HG02798 (cell line): Measurements from ENCODE around the gene PHLDB3.

Experiments
- ATAC-seq: cut with Tn5 transposase; IDR thresholded peaks from one replicate; pipeline ENCODE4 v1.9.1; 2021; ENCODE audit warnings: mild to moderate bottlenecking; ENCODE audit not compliant: unreplicated experiment, poor library complexity

The PHLDB3 gene

DNA sequence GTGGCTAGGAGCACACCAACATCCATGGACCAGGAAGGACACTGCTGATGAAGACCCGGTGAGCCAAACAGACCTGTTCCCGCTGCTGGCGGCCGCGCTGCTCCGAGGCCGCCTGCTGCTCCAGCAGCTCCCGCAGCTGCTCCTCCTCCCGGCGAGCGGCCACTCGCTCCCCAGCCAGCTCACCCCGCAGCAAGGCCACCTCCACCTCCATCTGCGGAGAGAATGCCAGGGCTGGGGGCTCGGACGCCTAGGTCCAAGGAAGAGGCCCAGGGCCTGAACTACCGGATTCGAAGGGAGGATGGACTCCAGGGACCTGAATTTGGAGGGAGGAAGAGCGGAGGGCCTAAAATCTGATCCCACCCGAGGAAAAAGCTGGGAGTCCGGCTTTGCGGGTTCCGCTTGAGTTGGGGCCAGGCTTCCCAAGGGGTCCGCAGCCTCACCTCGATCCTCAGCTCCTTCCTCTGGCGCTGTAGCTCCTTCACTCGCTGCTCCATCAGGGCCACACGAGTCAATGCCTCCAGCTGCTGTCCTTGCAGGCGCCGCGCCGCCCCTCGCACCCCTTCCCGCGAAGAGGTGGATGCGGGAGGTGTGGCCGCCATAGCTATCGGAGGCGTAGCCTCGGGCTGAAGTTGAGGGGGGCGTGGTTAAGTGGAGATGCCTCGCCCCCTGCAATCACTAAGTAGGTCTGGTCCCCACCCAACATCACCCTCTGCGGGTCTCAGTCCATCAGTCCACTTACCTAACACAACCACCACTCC, 2.7 kb downstream of the PHLDB3 start:
- no peak for ATAC-seq

DNA sequence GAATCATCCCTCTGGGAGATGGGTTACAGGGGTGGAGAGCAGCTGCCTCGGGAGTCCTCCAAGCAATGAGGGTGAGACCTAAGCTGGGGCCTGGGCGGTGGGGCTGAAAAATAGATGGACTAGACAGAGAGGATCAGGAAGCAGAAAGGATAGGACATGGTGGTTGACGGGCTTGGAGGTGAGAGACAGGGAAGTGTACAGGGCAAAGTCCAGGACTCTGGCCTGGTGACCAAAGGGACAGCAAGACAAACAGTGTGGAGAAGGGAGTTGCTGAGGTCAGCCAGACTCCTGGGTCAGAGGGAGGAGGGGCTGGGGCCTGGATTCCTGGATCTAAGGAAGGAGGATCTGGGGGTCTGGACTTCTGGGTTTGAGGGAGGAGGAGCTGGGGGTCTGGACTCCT, 5.5 kb downstream of the PHLDB3 start:
- no peak for ATAC-seq

DNA sequence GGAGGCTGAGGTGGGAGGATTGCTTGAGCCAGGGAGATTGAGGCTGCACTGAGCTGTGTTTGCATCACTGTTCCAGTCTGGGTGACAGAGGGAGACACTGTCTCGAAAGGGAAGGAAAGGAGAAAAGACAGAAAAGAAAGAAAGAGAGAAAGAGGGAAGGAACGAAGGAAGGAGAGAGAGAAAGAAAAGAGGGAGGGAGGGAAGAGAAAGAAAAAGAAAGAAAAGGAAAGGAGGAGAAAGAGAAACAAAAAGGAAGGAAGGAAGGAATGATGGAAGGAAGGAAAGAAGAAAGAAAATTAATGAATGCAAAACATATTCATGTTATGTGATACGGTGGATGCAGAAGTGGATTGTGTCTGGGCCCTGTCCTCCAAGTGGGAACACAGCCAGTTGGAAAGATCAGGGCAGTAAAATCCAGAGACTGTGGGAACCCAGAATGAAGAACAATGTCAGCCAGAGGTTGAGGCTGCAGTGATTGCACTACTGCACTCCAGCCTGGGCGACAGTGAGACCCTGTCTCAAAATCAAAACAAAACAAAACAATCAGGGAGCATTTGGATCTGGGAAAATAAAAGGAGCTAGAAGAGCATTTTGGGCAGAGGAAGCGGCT, 6.2 kb downstream of the PHLDB3 start:
- no peak for ATAC-seq

DNA sequence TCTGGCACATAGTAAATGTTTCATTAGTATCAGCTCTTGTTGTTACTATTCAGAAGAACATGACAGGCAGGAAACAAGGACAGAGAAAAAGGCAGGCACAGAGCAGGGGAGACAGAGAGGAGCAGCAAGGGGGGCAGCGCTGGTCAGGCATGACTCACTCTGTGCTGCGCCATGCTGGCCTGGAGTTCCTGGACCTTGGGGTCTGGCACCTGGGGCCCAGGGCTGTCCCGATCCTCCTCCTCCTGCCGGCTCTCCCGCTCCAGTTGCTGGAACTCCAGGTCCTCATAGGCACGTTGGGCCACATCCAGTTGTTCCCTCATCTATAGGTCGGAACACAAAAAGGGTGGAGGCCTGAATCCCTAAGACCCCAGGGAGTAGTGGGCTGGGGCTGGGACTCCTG, 7.6 kb downstream of the PHLDB3 start:
- no peak for ATAC-seq

DNA sequence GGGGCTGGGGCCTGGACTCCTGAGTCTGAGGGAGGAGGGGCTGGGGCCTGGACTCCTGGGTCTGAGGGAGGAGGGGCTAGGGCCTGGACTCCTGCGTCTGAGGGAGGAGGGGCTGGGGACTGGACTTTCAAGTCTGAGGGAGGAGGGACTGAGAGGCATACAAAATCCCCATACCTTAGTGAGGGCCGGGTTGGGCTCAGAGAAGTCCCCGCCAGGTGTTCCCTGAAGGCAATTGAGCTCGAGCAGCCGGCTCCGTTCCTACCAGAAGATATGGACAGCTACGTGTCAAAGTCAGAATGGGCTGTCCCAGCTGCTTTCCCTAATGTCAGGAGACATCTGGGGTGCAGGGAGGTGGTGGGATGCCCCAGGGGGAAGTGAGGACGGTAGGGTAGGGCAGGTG, 9.5 kb downstream of the PHLDB3 start:
- ATAC-seq: no peak

DNA sequence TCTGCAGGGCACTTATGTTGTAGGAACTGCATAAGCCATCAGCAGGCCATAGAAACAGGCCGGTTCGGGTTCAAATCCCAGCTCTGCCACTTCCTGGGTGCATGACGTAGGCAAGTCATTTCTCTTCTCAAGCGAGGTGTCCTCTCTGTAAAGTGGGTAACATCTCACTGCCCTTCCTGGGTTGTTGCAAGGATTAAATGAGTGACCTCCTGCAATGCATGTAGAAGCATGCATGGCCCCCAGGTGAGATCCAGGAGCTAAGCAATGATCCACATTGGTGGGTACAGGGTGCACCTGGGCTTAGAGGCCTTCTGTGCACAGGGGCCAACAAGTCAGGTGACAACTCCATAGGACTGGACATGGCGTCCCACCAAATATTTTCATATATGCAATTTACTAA, 13.8 kb downstream of the PHLDB3 start:
- ATAC-seq: no peak

DNA sequence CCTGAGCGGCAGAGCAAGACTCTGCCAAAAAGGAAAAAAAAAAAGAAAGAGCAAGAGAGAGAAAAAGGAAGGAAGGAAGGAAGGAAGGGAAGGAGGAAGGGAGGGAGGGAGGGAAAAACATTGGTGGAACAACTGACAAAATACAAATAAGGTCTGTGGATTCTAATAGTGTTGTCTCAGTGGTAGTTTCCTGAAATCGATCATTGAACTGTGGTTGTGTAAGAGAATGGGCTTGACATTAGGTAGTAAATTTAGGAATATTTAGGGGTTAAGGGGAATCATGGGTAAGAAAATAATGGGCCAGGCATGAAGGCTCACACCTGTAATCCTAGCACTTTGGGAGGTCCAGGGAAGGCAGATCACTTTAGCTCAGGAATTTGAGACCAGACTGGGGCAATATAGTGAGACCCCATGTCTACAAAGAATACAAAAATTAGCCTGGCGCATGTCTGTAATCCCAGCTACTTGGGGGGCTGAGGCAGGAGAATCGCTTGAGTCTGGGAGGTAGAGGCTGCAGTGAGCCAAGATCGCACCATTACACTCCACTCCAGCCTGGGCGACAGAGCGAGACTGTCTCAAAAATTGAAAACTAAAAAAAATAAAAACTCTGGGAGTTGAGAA, 14.5 kb downstream of the PHLDB3 start:
- ATAC-seq: no peak

DNA sequence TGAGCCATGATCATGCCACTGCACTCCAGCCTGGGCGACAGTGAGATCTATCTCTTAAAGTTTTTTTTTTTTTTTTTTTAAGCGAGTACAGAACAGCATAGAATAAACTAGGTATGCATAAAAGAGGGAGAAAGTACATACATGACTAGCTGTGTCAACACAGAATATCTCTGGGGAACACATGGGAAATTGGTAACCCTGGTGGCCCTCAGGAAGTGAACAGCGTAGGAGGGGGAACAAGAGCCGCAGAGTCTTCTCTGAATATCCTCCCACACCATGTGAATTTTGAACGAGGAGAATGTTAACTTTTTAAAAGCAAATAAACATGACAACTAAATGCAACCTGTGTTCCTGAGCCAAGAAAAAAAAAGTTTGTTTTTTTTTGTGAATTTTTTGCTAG, 15.2 kb downstream of the PHLDB3 start:
- ATAC-seq: no peak

DNA sequence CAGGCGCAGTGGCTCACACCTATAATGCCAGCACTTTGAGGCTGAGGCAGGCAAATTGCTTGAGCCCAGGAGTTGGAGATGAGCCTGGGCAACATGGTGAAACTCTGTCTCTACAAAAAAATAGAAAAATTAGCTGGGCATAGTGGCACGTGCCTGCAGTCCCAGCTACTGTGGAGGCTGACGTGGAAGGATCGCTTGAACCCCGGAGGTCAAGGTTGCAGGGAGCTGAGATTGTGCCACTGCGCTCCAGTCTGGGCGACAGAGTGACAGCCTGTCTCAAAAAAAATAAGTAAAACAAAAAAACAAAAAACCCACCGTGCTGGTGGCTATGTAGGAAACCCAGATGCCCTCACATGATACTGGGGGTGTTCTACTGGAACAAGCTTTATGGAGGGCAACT, 16.4 kb downstream of the PHLDB3 start:
- no peak for ATAC-seq

DNA sequence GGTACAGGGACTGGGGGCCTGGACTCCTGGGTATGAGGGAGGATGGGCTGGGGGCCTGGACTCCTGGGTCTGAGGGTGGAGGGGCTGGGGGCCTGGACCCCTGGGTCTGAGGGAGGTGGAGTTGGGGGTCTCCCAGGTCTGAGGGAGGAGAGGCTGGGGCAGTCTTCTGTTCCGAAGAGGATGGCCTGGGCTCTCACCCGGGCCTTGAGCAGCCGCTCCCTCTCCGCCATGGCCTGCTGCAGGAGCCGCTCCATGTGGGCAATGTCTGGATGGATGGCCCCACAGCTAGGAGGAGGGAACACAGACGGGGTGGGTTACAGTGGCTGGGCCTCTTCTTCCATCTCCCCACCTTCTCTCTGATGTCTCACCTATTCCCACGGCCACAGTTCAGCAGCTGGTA, 18.1 kb downstream of the PHLDB3 start:
- no peak for ATAC-seq

DNA sequence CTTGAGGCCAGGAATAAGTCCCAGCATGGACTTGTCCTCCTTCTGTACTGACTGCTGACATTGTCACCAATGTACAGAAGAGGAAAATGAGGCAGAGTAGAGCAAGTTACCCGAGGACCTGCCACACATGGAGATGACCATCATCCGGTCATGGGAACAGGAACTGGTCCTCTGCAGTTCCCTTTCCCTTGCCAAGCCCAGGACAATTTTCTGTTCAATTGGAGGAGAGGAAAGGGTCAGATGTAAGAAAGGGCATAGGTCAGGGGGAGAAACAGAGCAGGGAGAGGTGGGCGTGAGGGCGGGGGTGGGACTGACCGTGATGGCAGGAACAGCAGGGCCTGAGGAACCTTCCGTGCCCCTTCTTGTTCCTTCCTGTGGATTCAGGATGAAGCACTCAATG, 18.6 kb downstream of the PHLDB3 start:
- ATAC-seq: no peak

DNA sequence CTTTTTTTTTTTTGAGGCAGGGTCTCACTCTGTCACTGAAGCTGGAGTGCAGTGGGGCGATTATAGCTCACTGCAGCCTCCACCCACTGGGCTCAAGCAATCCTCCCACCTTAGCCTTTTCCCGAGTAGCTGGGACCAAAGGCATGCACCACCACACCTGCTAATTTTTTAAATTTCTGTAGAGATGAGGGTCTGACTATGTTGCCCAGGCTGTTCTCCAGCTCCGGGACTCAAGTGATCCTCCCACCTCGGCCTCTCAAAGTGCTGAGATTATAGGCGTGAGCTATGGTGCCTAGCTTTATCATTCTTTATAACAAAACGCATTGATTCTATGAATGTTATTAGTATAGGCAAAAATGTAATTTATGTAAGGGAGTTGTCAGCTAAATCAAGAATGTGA, 21.3 kb downstream of the PHLDB3 start:
- no peak for ATAC-seq

DNA sequence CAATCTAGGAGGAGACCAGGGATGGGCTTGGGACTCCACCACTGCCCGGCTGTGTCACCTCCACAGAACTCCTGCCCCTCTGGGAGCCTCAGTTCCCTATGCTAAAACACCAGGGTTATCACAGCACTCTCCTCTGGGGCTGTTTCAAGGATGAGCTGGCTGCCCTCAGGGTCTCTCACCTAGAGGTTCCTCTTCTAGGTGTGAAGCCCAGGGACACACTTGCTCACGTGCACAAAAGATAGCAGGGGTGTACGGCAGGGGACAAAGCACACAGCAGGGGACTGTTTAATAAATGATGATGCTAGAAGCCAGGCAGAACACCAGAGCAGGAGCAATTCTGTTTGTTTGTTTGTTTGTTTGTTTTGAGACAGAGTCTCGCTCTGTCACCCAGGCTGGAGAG, 22.4 kb downstream of the PHLDB3 start:
- ATAC-seq: no peak

DNA sequence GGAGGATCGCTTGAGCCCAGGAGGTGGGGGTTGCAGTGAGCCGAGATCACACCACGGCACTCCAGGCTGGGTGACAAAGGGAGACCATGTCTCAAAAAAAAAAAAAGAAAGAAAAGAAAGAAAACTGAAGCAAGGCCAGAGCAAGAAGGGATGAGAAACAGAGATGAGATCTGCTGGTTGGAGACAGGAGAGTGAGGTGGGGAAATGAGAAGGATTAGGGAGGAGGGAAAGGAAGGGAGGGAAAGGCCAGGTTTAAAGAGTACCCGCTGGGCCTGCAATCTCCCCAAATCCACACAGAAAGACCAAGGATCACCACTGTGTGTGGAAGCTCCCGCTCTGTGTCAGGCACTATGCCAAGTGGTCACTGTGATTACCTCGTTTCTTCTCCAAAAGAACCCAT, 22.8 kb downstream of the PHLDB3 start:
- ATAC-seq: no peak

DNA sequence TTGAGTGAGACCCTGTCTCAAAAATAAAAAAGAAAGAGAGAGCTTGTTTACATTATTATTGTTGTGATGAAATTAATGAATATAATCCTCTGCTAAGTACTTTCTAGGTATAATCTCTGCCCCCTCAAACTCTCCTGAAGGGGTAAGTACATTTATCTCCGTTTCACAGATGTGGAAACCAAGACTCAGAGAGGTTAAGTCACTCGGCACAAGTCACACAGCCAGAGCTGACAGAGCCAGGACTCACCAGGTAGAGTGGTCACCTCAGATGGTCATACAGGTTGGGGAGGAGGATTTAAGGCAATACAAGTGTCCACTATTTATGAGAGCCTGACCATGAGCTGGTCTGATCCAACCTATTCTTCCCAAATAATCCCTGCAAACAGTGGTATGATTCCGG, 24.0 kb downstream of the PHLDB3 start:
- ATAC-seq: no peak

DNA sequence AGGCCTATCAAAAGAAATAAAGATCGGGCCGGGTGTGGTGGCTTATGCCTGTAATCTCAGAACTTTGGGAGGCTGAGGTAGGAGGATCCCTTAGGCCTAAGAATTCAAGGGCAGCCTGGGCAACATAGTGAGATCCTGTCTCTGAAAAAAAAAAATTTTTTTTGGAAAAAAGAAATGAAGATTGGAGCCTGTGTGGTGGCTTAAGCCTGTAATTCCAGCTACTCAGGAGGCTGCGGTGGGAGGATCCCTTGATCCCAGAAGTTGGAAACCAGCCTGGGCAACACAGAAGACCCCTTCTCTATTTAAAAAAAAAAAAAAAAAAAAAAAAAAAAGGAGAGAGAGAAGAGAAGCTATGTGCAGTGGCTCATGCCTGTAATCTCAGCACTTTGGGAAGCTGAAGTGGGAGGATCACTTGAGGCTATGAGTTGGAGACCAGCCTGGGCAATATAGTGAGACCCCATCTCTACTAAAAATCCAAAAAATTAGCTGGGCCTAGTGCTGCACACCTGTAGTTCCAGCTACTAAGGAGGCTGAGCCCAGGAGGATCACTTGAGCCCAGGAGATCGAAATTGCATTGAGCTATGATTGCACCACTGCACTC, 24.5 kb downstream of the PHLDB3 start:
- no peak for ATAC-seq

DNA sequence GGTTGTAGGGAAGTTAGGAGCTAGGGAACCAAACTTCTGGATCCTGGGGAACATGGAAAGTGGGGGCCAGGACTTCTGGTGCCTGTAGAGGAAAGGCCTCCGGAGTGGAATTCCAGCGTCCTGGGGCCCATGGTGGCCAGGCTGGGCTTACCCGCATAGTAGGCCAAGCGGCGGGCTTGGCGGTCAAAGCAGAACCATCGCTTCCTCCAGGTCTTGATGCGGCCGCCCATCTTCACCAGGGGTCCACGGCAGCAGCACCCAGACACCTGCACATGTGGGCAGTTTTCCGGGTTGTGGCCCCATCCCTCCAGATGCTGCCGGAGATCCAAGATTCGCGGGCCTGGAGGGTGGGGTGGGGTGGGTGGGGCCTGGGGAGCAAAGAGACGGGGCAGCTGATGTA, 25.3 kb downstream of the PHLDB3 start:
- ATAC-seq: no peak

DNA sequence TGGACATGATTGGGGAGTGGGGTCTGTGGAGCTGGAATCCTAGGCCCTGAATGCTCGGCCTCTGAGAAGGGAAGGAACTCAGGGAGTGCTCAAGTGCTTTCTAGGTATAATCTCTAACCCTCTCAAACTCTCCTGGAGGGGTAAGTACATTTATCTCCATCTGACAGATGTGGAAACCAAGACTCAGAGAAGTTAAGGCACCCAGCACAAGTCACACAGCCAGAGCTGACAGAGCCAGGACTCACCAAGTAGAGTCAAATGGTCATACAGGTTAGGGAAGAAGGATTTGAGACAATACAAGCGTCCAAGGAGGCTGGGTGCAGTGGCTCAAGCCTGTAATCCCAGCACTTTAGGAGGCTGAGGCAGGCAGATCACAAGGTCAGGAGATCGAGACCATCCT, 26.2 kb downstream of the PHLDB3 start:
- ATAC-seq: no peak

DNA sequence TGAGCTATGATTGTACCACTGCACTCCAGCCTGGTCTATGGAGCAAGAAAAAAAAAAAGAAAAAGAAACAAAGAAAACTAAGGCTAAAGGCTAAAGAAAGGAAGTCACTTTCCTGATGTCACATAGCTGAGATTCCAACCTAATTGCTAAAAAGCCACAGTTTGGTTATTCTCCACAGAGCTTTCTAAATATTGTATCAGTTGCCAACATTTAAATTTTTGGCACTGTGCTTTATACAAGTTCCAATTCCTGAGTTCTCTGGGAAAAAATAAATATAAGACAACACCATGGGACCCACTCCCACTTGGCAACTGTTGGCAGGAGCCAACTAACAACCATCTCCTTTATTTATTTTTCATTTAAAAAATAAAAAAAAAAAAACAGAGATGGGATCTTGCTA, 27.9 kb downstream of the PHLDB3 start:
- no peak for ATAC-seq

DNA sequence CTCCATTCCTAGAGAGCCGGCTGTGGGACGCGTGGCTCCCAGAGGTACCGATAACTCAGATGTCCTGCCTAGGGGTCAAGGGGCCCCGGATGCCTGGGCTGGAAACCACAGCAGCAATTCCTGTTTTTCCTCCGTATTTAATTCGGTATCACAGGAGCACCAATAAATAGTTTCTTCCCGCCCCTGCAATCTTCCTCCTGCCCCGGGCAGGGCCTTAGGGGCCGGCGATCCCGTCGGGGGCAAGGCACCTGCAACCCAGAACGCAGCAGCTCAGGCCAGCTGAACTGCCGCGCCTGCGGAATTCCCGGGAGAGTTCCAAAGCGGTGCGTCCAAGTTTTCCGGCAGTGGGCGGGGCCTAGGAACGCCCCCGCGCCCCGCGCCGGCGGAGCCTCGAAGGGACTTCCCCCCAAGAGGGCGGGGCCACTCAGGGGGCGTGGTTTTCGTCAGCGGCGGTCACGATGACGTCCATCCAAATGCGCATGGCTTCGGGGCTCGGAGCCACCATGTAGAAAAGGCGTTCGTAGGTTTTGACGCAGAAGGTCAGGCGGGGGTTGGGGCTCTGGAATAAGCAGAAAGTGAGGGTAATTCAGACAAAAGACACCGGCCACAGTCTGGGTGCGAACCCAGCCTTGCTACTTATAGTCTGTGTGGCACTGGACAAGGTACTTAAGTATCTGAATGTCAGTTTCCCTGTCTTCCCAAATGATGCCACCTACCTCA, 29.4 kb downstream of the PHLDB3 start:
- peak; percentile 75 for ATAC-seq

DNA sequence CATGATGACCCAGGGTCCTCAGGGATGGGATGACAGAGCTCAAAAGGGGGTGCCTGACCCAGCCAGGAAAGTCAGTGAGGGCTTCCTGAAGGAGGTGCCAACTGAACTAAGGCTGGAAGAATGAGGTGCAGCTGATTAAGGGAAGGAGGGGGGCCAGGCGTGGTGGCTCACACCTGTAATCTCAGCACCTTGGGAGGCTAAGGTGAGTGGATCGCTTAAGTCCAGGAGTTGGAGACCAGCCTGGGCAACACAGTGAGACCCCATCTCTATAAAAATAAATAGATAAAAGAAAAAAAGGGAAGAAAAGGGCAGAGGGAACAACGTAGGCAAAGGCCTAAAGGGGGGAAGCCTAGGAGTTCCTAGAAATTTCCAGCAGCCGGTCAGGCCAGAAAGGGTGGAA, 30.1 kb downstream of the PHLDB3 start:
- no peak for ATAC-seq
